ENCODE data around the gene MCM8.

The MCM8 gene
- total RNA-seq, result 5.0 to 9.4 reads per million in 2 donors

GRCh38 chr20:5950271-5951031, at the start of gene MCM8, which contains the start of gene TRMT6:
TSS of gene MCM8 (plus strand) at chr20:5950652. CDS start at chr20:5952016, 1,364 bp downstream.
TSS of gene TRMT6 (minus strand) at chr20:5950533. CDS start at chr20:5950405, 128 bp downstream.
- peak; percentile 91 to 98 (median 96) for DNase-seq

GRCh38 chr20:5900908-5901307, 49.5 kb upstream of the MCM8 start:
- DNase-seq, result no peak

- no peak for DNase-seq
These were observed 41.5 kb upstream of the MCM8 start for GRCh38 chr20:5908981-5909380.

- no peak for DNase-seq
These were observed 40.3 kb upstream of the MCM8 start for GRCh38 chr20:5910186-5910585.

- DNase-seq, result no peak
These were observed 37.3 kb upstream of the MCM8 start for GRCh38 chr20:5913166-5913565.

GRCh38 chr20:5914859-5915258, 35.6 kb upstream of the MCM8 start:
- DNase-seq, result no peak

- DNase-seq, result peak in 1 of 5 experiments; percentile 43
These were observed 31.4 kb upstream of the MCM8 start for GRCh38 chr20:5918856-5919625.

GRCh38 chr20:5919626-5920544, 30.6 kb upstream of the MCM8 start:
- peak in 1 of 5 experiments; percentile 8 for DNase-seq

- no peak for DNase-seq
These were observed 29.9 kb upstream of the MCM8 start for GRCh38 chr20:5920581-5920980.

- no peak for DNase-seq
These were observed 27.0 kb upstream of the MCM8 start for GRCh38 chr20:5923493-5923892.

GRCh38 chr20:5925551-5925950, 24.9 kb upstream of the MCM8 start:
- DNase-seq, result no peak

- no peak for DNase-seq
These were observed 22.5 kb upstream of the MCM8 start for GRCh38 chr20:5927749-5928462.

GRCh38 chr20:5928836-5929715, 21.4 kb upstream of the MCM8 start:
- DNase-seq, result no peak

- DNase-seq, result no peak
These were observed 19.0 kb upstream of the MCM8 start for GRCh38 chr20:5931411-5931810.

GRCh38 chr20:5932796-5933195, 17.7 kb upstream of the MCM8 start:
- no peak for DNase-seq

- peak in 1 of 5 experiments; percentile 32 for DNase-seq
These were observed 16.5 kb upstream of the MCM8 start for GRCh38 chr20:5933802-5934436.

GRCh38 chr20:5935384-5935783, 15.1 kb upstream of the MCM8 start:
- no peak for DNase-seq

GRCh38 chr20:5936238-5936637, 14.2 kb upstream of the MCM8 start:
- DNase-seq, result no peak

- DNase-seq, result no peak
These were observed 11.9 kb upstream of the MCM8 start for GRCh38 chr20:5938456-5939029.

GRCh38 chr20:5945963-5946362, 4.5 kb upstream of the MCM8 start:
- DNase-seq, result no peak
